Measurements from ENCODE around the gene URI1. TPM values are rescaled to one million over a fixed set of nuclear protein-coding genes. Genes with fewer than 3 reads are reported as not detected.
"Not testable (repeated sequence)": the region's sequence is repeated elsewhere in the genome, so short reads cannot be mapped to it uniquely, and the experiment has no call there.

Gene URI1
- total RNA-seq, 1 experiment from 2014 or later: 76.2 TPM

GRCh38 chr19:29946645-29947044 lies 4.6 kb downstream of the URI1 start:
- Histone ChIP-seq H3K4me3 (no peak overlapping the region), H3K9me3 (replicated peaks) (0 out of 2 replicates have a peak, but pooled peaks cover 2% of the 10 kb centered on the region), H3K4me1 (replicated peaks) (peaks cover 25% of the 10 kb centered on the region), H3K36me3 (peaks cover 3% of the 10 kb centered on the region; the same call in 1 of the 2 replicates), H3K27me3 (replicated peaks) (no peaks in the 10 kb centered on the region), H3K27ac (no peak overlapping the region)
- no peak for DNase-seq (ENCODE audit: low read depth in 1 of 2, low spot score in 2 of 2)

GRCh38 chr19:29947871-29948270 lies 5.8 kb downstream of the URI1 start:
- H3K9me3 ChIP-seq (replicated peaks): 0 out of 2 replicates have a peak, but pooled peaks cover 2% of the 10 kb centered on the region
- H3K36me3 ChIP-seq: no peaks in the 10 kb centered on the region; the same call in 1 of the 2 replicates
- DNase-seq (ENCODE audit: low read depth in 1 of 2, low spot score in 2 of 2): no peak
- no peak overlapping the region for H3K4me3 ChIP-seq
- H3K27me3 ChIP-seq (replicated peaks): no peaks in the 10 kb centered on the region
- H3K4me1 ChIP-seq (replicated peaks): peaks cover 25% of the 10 kb centered on the region
- H3K27ac ChIP-seq: no peak overlapping the region

- peaks cover 20% of the 10 kb centered on the region for H3K4me1 ChIP-seq (replicated peaks)
- H3K27ac ChIP-seq; DNase-seq (ENCODE audit: low read depth in 1 of 2, low spot score in 2 of 2); H3K36me3 ChIP-seq; H3K4me3 ChIP-seq; H3K27me3 ChIP-seq (replicated peaks); H3K9me3 ChIP-seq (replicated peaks): not testable (repeated sequence)
These were observed 6.9 kb downstream of the URI1 start for GRCh38 chr19:29948759-29949470.

GRCh38 chr19:29952177-29952576 lies 10.1 kb downstream of the URI1 start:
- Histone ChIP-seq H3K9me3 (replicated peaks) (0 out of 2 replicates have a peak, but pooled peaks cover 2% of the 10 kb centered on the region), H3K36me3 (no peaks in the 10 kb centered on the region), H3K27me3 (replicated peaks) (no peaks in the 10 kb centered on the region), H3K27ac (no peak overlapping the region), H3K4me3 (no peak overlapping the region), H3K4me1 (replicated peaks) (no peaks in the 10 kb centered on the region; the same call in 1 of the 2 replicates)
- DNase-seq (ENCODE audit: low read depth in 1 of 2, low spot score in 2 of 2): no peak

- no peak for DNase-seq (ENCODE audit: low read depth in 1 of 2, low spot score in 2 of 2)
- Histone ChIP-seq H3K27ac (no peak overlapping the region), H3K27me3 (replicated peaks) (no peaks in the 10 kb centered on the region), H3K4me1 (replicated peaks) (no peaks in the 10 kb centered on the region), H3K4me3 (no peak overlapping the region), H3K36me3 (no peaks in the 10 kb centered on the region), H3K9me3 (replicated peaks) (0 out of 2 replicates have a peak, but pooled peaks cover 2% of the 10 kb centered on the region)
These were observed 10.6 kb downstream of the URI1 start for GRCh38 chr19:29952646-29953045.

GRCh38 chr19:29953352-29954247 lies 11.6 kb downstream of the URI1 start:
- Histone ChIP-seq H3K9me3 (replicated peaks) (no peaks in the 10 kb centered on the region), H3K27me3 (replicated peaks) (no peaks in the 10 kb centered on the region), H3K4me3 (no peak overlapping the region), H3K36me3 (no peaks in the 10 kb centered on the region), H3K27ac (no peak overlapping the region), H3K4me1 (replicated peaks) (no peaks in the 10 kb centered on the region)
- no peak for DNase-seq (ENCODE audit: low read depth in 1 of 2, low spot score in 2 of 2)

GRCh38 chr19:29956855-29957254 lies 14.8 kb downstream of the URI1 start:
- H3K9me3 ChIP-seq (replicated peaks): no peaks in the 10 kb centered on the region
- H3K36me3 ChIP-seq: no peaks in the 10 kb centered on the region
- H3K4me3 ChIP-seq: no peak overlapping the region
- H3K27me3 ChIP-seq (replicated peaks): no peaks in the 10 kb centered on the region
- H3K4me1 ChIP-seq (replicated peaks): no peaks in the 10 kb centered on the region
- H3K27ac ChIP-seq: no peak overlapping the region
- DNase-seq (ENCODE audit: low read depth in 1 of 2, low spot score in 2 of 2): no peak

GRCh38 chr19:29961311-29961710 lies 19.3 kb downstream of the URI1 start:
- H3K36me3 ChIP-seq: no peaks in the 10 kb centered on the region
- H3K27ac ChIP-seq: no peak overlapping the region
- H3K27me3 ChIP-seq (replicated peaks): no peaks in the 10 kb centered on the region
- H3K4me1 ChIP-seq (replicated peaks): peaks cover 11% of the 10 kb centered on the region
- no peak overlapping the region for H3K4me3 ChIP-seq
- no peak for DNase-seq (ENCODE audit: low read depth in 1 of 2, low spot score in 2 of 2)
- no peaks in the 10 kb centered on the region for H3K9me3 ChIP-seq (replicated peaks)

- no peaks in the 10 kb centered on the region for H3K27me3 ChIP-seq (replicated peaks)
- H3K36me3 ChIP-seq: no peaks in the 10 kb centered on the region
- no peak overlapping the region for H3K4me3 ChIP-seq
- no peak for DNase-seq (ENCODE audit: low read depth in 1 of 2, low spot score in 2 of 2)
- peaks cover 11% of the 10 kb centered on the region for H3K4me1 ChIP-seq (replicated peaks)
- H3K9me3 ChIP-seq (replicated peaks): no peaks in the 10 kb centered on the region
- no peak overlapping the region for H3K27ac ChIP-seq
These were observed 20.8 kb downstream of the URI1 start for GRCh38 chr19:29962793-29963192.

GRCh38 chr19:29963576-29963975 lies 21.5 kb downstream of the URI1 start:
- peaks cover 11% of the 10 kb centered on the region for H3K4me1 ChIP-seq (replicated peaks)
- H3K9me3 ChIP-seq (replicated peaks): no peaks in the 10 kb centered on the region
- no peak for DNase-seq (ENCODE audit: low read depth in 1 of 2, low spot score in 2 of 2)
- no peak overlapping the region for H3K27ac ChIP-seq
- no peak overlapping the region for H3K4me3 ChIP-seq
- no peaks in the 10 kb centered on the region for H3K36me3 ChIP-seq
- no peaks in the 10 kb centered on the region for H3K27me3 ChIP-seq (replicated peaks)

- Histone ChIP-seq H3K9me3 (replicated peaks) (no peaks in the 10 kb centered on the region), H3K27me3 (replicated peaks) (no peaks in the 10 kb centered on the region), H3K4me3 (no peak overlapping the region), H3K27ac (no peak overlapping the region), H3K36me3 (no peaks in the 10 kb centered on the region), H3K4me1 (replicated peaks) (peaks cover 11% of the 10 kb centered on the region)
- no peak for DNase-seq (ENCODE audit: low read depth in 1 of 2, low spot score in 2 of 2)
These were observed 22.1 kb downstream of the URI1 start for GRCh38 chr19:29964171-29964570.

GRCh38 chr19:29965492-29965891 lies 23.5 kb downstream of the URI1 start:
- H3K4me3 ChIP-seq: no peak overlapping the region
- DNase-seq (ENCODE audit: low read depth in 1 of 2, low spot score in 2 of 2): peak in 1 of 2 experiments; percentile 12

GRCh38 chr19:29966142-29966541 lies 24.1 kb downstream of the URI1 start:
- H3K4me1 ChIP-seq (replicated peaks): peaks cover 11% of the 10 kb centered on the region
- not testable (repeated sequence) for H3K9me3 ChIP-seq (replicated peaks); H3K4me3 ChIP-seq; DNase-seq (ENCODE audit: low read depth in 1 of 2, low spot score in 2 of 2); H3K27me3 ChIP-seq (replicated peaks); H3K36me3 ChIP-seq; H3K27ac ChIP-seq

More at GRCh38 chr19:29965492-29965891, 23.5 kb downstream of the URI1 start:
- H3K36me3 ChIP-seq: no peaks in the 10 kb centered on the region
- no peak overlapping the region for H3K27ac ChIP-seq
- H3K4me1 ChIP-seq (replicated peaks): peaks cover 11% of the 10 kb centered on the region
- H3K9me3 ChIP-seq (replicated peaks): no peaks in the 10 kb centered on the region
- no peaks in the 10 kb centered on the region for H3K27me3 ChIP-seq (replicated peaks)

All from SJSA1 (cell line).